ENCODE measurements around the gene PLIN1.

DNA sequence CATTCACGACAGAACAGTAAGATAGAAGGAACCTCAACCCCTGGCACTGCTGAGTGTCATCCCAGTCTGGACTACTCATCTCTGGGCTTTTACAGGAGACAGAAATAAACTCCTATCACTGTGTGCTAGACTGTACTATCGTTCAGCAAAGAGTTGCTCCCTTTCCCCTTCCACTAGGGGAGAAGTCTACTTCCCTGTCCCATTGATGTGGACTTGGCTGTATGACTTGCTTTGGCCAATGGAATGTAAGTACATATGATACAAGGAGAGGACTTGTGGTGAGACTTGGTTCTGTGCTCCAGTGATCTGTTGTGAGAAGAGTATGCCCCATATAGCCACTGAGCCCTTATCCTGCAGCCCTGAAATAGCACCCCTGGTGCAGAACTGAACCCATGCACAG lies 18.6 kb downstream of the PLIN1 start:
- TF ChIP-seq EZH2 (IDR thresholded peaks at IDR 0.05), result no peak
- TF ChIP-seq, protein P1, sequence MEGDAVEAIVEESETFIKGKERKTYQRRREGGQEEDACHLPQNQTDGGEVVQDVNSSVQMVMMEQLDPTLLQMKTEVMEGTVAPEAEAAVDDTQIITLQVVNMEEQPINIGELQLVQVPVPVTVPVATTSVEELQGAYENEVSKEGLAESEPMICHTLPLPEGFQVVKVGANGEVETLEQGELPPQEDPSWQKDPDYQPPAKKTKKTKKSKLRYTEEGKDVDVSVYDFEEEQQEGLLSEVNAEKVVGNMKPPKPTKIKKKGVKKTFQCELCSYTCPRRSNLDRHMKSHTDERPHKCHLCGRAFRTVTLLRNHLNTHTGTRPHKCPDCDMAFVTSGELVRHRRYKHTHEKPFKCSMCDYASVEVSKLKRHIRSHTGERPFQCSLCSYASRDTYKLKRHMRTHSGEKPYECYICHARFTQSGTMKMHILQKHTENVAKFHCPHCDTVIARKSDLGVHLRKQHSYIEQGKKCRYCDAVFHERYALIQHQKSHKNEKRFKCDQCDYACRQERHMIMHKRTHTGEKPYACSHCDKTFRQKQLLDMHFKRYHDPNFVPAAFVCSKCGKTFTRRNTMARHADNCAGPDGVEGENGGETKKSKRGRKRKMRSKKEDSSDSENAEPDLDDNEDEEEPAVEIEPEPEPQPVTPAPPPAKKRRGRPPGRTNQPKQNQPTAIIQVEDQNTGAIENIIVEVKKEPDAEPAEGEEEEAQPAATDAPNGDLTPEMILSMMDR (IDR thresholded peaks at IDR 0.05), result no peak

Data from neural progenitor cell (in vitro differentiated cells).